Fibroblast of villous mesenchyme (primary cell): ENCODE results near the gene INSL4. TPM values are rescaled to one million over a fixed set of nuclear protein-coding genes. Genes with fewer than 3 reads are reported as not detected.

Experiments used
- DNase-seq: peaks from one replicate; pipeline ENCODE4 v3.0.0-alpha.2; 2010; ENCODE audit warnings: low read depth
- H3K4me3 ChIP-seq: 2 replicates; pipeline ENCODE4 v1.5.1; 2011; ENCODE audit warnings: low read depth, mild to moderate bottlenecking, low read length
- small RNA-seq: library from RNA; depleted of rRNA; stranded (forward); fragments of <200 nt; gene quantifications from one replicate; pipeline ENCODE3, GENCODE V24; 2012
- total RNA-seq: library from RNA; depleted of rRNA; stranded (reverse); fragments of >200 nt; gene quantifications from 2 replicates; pipeline ENCODE4 v1.2.3, GENCODE V29; 2012
- TF ChIP-seq, protein P1 (sequence below): IDR thresholded peaks from 2 replicates; pipeline ENCODE4 v1.5.1; 2012; ENCODE audit warnings: low read depth, mild to moderate bottlenecking, low read length; ENCODE audit not compliant: insufficient read depth

The INSL4 gene
- total RNA-seq, 1 donor, result not detected

DNA sequence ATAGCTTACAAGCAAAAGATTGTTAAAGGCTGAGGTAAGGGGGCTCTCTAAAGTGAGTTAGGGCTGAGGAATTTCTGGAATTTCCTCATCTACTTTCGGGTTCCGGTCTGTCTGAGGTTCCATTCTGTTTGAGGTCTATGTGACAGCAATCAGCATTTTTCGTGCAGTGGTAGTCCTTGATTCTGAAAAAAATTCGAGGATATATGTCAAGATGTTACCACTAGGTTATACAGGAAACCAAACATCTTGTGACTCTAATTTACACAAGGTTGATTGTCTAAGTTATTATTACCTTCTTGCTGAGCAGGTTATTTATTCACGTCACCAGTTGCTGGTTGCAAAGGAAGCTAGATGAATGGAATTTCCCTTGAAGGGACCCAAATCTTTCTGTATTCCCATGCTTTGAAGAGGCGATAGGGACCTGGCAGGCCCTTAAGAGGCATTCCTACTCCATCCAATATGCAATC is 38.1 kb downstream of the INSL4 start:
- H3K4me3 ChIP-seq, result no peak overlapping the region
- peak; percentile 3 for DNase-seq
- TF ChIP-seq, protein P1, sequence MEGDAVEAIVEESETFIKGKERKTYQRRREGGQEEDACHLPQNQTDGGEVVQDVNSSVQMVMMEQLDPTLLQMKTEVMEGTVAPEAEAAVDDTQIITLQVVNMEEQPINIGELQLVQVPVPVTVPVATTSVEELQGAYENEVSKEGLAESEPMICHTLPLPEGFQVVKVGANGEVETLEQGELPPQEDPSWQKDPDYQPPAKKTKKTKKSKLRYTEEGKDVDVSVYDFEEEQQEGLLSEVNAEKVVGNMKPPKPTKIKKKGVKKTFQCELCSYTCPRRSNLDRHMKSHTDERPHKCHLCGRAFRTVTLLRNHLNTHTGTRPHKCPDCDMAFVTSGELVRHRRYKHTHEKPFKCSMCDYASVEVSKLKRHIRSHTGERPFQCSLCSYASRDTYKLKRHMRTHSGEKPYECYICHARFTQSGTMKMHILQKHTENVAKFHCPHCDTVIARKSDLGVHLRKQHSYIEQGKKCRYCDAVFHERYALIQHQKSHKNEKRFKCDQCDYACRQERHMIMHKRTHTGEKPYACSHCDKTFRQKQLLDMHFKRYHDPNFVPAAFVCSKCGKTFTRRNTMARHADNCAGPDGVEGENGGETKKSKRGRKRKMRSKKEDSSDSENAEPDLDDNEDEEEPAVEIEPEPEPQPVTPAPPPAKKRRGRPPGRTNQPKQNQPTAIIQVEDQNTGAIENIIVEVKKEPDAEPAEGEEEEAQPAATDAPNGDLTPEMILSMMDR, result no peak

DNA sequence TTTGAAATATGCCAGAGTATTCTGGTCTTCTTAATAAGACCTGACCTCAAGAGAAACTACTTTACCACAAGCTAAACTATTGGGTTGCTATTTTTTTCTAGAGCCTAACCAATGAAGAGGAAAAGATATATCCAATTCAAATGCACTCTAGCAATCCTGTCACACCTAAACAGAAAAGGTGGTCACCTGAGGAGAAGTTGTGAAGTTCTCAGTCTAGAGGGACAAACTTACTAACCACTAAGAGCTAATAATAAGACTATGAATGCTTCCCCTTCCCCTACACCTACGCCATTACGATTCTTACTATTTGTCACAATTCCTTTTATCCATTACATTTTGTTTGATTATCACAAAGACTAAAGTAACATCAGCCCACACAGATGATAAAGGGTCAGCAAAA is 43.6 kb downstream of the INSL4 start:
- DNase-seq, result no peak
- H3K4me3 ChIP-seq, result no peak overlapping the region
- TF ChIP-seq, protein P1, result no peak

DNA sequence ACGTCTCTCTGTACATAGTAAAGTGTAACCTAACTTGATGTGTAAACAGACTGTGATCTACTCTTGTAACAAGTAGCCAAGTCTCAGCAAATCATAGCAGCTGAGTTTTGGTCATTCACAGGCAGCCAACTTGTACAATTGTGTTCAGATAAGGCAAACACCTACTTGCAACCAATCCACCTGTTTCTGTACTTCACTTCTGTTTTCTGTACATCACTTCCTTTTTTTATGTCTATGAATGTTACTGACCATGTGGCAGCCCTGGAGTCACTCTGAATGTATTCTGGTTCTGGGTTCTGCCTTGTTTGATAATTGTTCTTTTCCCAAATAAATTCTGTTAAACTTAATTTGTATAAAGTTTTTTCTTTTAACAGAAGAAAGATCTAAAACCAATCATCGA is 47.3 kb downstream of the INSL4 start:
- no peak for DNase-seq
- no peak overlapping the region for H3K4me3 ChIP-seq
- TF ChIP-seq, protein P1, result no peak

Small RNA genes lying within 50 kb of the gene (small RNA-seq; reads per million reads assigned to genes)
- gene AL133547.1, result not detected

Other genes starting within 250 kb of the INSL4 start
- 11.6 and 13.4 TPM in 2 replicates for gene JAK2, start 246.1 kb upstream of the INSL4 start, total RNA-seq
- 0.43 and 0.64 TPM in 2 replicates for gene INSL6, start 45.8 kb upstream of the INSL4 start, total RNA-seq
- 0.43 TPM in 1 of 2 replicates, not detected in the other for gene RLN2, start 73.3 kb downstream of the INSL4 start, total RNA-seq
- not detected in 2 replicates for gene RLN1, start 108.5 kb downstream of the INSL4 start, total RNA-seq
- gene PLGRKT, start 206.5 kb downstream of the INSL4 start, total RNA-seq, result 17.7 and 20.3 TPM in 2 replicates
- 10.3 and 12.1 TPM in 2 replicates for gene CD274, start 219.1 kb downstream of the INSL4 start, total RNA-seq